NCI-H82 treated with DMSO at 0.1 percent for 48 hours (cell line): ENCODE data around the gene CTPS2.
"Not testable (repeated sequence)": the region's sequence is repeated elsewhere in the genome, so short reads cannot be mapped to it uniquely, and the experiment has no call there.

Experiments used
- DNase-seq: peaks from one replicate; lab custom pipeline; 2025; ENCODE audit not compliant: unreplicated experiment; lab: John Stamatoyannopoulos, UW

CTPS2 gene

DNA sequence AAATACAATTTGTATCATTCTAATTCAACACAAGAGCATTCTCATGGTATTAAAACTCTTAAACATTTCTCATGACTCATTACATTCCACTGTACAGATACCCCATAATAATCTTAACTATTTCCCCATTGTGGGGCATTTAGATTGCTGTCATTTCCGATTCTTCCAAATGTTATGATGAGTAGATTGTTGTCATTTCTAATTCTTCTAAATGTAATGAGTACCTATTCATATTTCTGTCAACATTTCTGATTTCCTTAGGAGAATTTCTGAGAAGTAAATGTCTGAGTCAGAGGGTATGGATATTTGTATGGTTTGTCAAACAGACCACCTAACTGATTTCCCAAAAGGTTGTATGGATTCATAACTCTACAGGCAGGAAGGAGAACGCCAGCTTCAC is 54.2 kb downstream of the CTPS2 start:
- DNase-seq = no peak

DNA sequence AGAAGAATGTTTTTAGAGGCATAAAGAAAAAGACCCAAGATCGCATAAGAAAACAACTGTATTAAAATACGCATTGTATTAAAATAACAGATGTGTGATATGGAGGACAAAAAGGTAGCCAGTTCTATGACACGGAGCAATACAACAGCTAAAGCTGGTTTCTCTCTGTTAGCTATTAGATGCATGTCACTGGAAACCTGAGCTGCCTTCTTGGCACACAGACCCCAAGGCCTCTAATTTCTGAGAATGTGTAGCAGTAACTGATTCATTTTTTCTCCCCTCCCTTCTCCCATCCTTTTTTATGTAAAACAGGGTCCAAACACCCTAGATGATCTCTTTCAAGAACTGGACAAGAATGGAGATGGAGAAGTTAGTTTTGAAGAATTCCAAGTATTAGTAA is 58.4 kb downstream of the CTPS2 start:
- DNase-seq = no peak

- DNase-seq = no peak
These were observed 59.0 kb downstream of the CTPS2 start for GRCh38 chrX:16653424-16653823.

DNA sequence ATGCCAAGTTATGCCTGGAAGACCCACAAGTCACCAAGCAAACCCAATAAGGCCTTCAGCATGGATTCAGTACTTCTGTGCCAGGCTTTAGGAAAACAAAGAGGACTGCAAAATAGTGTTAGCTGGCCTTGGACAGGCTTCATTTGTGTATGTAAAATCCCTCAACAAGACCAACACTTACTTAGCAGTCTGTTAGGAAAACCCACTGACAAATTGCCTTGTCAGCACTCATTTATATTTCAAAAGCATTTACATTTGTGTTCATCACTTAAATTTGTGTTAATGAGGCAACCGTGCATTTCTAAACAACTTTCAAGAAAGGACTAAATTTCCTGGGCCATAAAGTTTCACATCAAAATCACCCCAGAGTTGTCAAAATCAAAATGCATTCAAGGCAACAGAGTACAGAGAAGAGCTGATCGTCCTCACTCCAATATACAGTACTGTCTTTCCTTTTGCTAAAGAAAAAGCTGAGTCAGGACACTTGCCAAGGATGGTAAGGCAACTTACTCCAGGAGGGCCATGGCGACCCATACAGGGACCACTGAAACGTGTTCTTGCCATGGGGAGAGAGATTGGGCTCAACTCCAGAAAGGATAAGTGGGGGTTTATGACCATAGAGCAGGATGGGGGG is 61.0 kb downstream of the CTPS2 start:
- no peak for DNase-seq

DNA sequence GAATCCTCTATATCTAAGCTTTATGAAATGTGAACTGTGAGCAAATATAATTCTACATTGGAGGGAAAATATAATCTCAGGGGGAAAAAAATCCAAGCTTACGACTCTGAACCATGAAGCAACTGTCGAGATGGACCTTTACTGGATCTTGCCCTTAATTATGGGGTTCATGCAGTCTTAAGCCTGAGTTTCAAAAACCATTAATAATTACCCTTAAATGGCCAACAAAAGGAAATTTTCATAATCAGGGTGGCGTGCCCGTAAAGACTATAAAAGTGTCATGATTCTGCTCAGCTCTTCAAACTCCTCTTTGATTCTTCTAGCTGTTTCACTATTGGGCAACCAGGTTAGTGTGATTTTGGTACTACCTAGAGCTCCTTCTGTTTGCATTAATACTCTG is 62.6 kb downstream of the CTPS2 start, which contains the start of gene S100G:
S100G (plus strand) TSS at position 301 of the 400 bp plus-strand sequence. CDS start 849 bp downstream, outside the sequence.
- DNase-seq = no peak

GRCh38 chrX:16646366-16647138 is 65.9 kb downstream of the CTPS2 start:
- no peak for DNase-seq

DNA sequence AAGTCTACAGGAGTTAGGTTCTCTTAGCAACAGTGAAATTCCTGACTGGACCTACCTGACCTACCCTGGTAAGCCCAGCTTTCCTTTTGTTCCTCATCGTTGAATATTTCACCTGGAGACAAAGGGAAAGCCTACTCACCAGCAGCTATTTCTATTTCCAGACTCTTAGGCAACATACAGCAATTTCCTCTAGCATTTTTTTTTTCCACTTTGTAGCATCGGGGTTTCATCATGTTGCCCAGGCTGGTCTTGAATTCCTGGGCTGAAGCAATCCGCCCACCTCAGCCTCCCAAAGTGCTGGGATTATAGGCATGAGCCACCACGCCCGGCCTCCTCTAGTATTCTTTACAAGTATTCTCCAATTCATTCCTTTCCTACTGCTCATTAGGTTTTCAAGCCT is 69.3 kb downstream of the CTPS2 start:
- DNase-seq = no peak

- DNase-seq = no peak
These were observed 71.6 kb downstream of the CTPS2 start for GRCh38 chrX:16640823-16641222.

DNA sequence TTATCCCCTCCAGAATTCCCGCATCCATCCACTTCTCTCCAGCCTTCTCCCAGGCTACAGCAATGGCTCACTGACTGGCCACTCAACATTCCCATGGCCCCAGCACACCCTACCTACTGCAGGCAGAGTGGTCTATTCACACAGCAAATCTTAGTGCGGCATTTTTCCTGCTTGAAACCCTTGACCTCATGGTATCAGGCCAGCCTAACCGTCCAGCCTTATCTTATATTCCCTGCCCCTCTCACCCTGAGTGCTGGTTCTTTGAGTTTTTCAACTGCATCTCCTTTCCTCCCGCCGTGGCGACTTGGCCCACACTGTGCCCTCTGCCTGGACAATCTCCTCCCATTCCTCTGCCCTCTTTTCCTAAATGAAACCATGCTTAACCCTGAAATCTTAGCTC is 72.5 kb downstream of the CTPS2 start:
- no peak for DNase-seq

DNA sequence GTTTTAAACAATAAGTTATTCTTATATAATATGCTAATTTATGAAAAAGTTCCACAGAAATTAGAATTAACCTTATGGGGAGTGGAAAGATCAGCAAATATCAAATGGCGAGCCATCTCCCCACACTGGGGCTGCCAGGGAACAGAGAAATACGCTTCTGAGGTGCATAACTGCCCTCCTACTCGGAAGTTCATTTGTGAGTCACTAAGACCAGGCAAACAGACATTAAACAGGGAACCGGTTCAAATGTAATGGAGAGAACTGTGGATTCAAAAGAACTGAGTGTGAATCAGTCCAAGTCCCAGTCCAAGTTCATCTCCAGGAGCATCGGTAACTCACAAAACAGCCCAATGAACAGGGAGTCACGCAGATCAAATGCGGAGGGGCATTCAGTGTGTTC is 73.9 kb downstream of the CTPS2 start:
- no peak for DNase-seq

DNA sequence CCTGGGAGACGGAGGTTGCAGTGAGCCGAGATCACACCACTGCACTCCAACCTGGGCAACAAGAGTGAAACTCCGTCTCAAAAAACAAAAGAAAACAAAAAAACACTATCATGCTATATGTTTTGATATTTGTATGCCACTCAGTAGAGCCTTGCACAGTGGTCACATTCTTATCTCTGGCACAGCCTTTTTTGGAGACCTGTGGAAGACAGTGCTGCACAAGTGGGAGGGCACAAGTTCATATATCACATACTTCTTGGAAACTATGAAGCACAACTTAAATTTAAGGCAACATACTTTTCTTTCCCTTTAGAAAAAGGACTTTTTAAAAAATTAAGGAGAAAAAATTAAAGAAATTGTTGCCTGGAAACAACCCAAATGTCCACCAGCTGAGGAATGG is 76.9 kb downstream of the CTPS2 start:
- DNase-seq = no peak

DNA sequence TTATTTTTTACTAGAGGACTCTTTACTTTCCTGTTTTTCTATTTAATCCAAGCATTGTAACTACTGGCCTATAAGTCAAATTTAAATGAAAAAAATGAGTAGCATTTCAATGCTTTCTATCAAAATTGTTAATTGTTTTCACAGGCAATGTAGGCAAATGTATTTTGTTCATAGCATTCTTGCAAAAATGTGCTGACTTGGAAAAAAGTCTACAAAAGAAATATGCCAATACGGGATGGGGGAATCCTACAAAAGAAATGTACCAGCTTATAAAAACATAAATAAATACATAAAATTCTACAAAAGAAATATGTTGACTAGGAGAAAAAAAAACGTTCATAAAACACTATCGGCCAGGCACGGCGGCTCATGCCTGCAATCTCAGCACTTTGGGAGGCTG is 77.4 kb downstream of the CTPS2 start:
- no peak for DNase-seq

GRCh38 chrX:16633754-16634153 is 78.7 kb downstream of the CTPS2 start:
- no peak for DNase-seq

DNA sequence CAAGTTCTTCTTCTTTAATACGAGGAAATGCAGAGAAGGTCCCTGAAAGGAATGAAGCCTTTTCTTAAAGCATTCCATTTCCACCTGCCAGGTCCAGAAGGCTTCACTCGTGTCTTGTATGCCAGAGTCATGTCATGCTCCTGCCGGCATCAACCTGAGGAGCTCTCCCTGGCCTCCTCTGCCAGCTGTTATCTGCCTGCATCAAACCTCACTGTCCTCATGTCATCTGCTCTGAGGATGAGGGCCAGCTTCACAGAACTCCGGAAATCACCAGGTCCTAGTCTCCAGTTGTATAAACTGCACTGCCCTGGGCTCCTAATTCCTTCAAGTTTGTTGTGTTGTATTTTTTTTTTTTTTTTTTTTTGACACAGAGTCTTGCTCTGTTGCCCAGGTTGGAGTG is 82.6 kb downstream of the CTPS2 start:
- DNase-seq = no peak

DNA sequence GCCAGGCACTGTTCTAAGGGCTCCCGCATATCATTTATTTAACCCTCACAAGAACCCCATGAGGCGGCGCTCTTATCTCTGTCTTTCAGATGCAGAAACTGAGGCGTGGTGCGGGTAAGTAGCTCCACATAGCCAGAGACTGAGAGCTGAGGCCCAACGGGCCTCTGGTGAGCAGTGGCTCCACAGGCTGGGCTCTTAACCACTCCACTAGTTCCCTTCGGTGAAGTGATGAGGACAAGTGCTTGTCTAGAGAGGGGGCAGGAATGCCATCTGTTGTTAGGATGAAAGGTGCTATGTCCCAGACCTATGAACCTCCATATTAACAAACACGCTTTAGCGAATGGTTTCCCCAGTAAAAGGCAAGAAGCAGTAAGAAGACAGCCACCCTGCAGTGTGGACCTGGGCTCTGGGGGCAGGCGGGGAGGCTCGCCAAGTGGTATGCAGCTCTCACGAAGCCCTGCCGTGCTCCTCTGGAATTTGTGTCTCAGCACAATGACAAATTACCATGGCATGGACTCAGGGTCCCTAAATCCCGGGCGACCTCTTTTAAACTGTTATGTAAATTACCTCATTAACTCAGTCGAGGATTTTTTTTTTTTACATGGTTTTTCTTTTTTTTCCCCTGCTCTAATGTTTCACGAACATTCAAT is 83.4 kb downstream of the CTPS2 start:
- no peak for DNase-seq

DNA sequence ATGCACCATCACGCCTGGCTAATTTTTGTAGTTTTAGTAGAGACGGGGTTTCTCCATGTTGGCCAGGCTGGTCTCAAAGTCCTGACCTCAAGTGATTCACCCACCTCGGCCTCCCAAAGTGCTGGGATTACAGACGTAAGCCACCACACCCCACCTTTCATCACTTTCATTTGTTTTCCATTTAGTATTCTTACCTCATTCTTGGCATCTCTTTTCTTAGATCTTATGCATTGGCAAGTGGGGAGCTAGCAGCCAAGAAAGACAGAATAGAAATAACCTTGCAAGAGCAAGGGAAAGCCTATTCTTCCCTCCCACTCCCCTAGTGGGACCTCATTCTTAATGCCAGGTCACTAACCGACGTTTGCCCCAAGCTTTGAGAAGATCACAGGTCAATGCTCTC is 84.0 kb downstream of the CTPS2 start:
- DNase-seq = not testable (repeated sequence)

- no peak for DNase-seq
These were observed 93.4 kb downstream of the CTPS2 start for GRCh38 chrX:16619024-16619423.

GRCh38 chrX:16618422-16618821 is 94.0 kb downstream of the CTPS2 start:
- DNase-seq = no peak

DNA sequence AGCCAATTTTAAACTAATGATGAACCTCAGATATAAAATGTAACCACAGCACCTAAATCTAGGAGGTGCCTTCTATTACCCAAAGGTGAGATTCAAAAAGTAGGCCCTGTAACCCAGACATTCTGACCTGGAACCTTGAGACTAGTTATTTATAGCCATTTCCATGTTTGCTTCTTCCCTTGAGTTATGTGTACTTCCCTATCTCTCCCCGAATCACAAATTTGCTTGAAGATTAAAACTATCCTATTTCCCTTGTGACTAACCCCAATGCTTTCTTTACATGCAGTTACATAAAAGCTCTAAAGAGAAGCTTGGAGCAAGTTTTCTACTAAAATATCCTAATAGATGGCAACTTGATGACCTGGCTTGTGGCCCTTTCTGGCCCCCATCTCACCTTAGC is 95.1 kb downstream of the CTPS2 start:
- DNase-seq = no peak

DNA sequence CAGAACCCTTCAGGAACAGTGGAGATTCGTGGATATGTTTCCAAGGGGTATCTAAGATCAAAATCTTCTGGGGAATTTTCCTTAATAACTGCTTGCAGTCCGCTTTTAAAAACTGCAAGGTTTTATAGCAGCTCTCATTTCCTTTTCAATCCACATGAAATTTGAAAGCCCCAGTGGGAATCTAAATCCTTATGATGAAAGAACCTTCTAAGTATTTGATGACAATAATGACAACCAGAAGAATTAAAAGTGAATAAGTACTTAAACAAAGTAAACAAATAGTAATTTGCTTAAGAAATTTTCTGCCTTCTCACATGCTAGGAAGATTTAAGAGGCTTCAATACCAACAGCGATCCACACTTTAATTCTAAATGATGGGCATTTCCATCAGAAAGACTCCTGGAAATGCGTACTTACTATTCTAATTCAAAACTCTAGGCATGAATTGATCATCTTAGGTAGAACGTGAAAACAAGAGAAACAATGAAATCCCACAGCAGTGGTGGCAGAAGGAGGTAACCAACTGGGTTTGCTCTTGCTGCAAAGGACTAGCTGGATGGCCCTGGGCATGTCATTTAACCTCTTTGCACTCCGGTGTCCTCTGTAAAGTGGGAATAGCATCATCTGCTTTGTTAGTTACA is 100.1 kb downstream of the CTPS2 start:
- no peak for DNase-seq

DNA sequence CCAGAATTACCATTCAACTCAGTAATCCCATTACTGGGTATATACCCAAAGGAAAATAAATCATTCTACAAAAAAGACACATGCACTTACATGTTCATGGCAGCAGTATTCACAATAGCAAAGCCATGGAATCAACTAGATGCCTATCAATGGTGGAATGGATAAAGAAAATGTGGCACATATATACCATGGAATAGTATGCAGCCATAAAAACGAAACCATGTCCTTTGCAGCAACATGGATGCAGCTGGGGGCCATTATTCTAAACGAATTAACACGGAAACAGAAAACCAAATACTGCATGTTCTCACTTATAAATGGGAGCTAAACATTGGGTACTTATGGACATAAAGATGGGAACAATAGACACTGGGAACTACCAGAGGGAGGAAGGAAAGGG is 101.8 kb downstream of the CTPS2 start:
- DNase-seq = not testable (repeated sequence)

DNA sequence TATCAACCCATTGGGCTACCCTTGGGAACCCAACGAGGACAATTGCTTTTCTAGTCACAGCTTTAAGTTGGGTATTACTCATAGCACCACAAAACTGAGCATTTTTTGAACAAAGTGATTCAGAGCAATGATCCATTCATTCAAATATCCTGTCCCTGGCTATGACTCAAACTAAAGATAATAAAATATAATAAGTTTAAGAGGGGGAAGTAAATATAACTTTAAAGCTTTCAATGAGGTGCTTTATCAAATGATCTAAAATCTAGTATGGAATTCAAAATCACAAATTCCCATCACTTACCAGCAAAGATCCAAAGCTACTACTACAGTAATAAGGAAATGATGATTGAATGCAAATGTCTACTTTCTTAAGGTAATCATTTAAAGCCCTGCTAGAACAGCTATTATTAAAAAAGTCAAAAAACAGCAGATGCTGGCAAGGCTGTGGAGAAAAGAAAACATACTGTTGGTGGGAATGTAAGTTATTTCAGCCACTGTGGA is 102.3 kb downstream of the CTPS2 start:
- DNase-seq = no peak
